A673 (cell line): ENCODE data around the gene MAP3K7CL. TPM values are rescaled to one million over a fixed set of nuclear protein-coding genes. Genes with fewer than 3 reads are reported as not detected.
A peak's percentile ranks its signal among the peaks of the same experiment; 100 is the strongest.

Source experiments
- BruUV-seq: library from RNA; stranded (reverse); fragments of 400-500 nt; replicated peaks from 2 replicates; lab custom pipeline; 2021; lab: Mats Ljungman, UMichigan
- CTCF ChIA-PET: fragments of 300-600 bp; sonication (Branson Sonifier 250); formaldehyde crosslinking; loops from one replicate; lab custom pipeline; 2022; ENCODE audit warnings: antibody characterized with exemption; lab: Charles Lee
- POLR2A ChIA-PET: fragments of 300-600 bp; sonication (Branson Sonifier 250); formaldehyde crosslinking; loops from one replicate; lab custom pipeline; 2022; ENCODE audit warnings: antibody characterized with exemption; ENCODE audit not compliant: low non-redundant PET; lab: Charles Lee
- DNase-seq: peaks from one replicate; pipeline ENCODE4 v3.0.0-alpha.2; 2015; ENCODE audit warnings: low spot score
- H3K27ac ChIP-seq: fragments of 200-600 bp; sonication (generic); 2 replicates; pipeline ENCODE4 v1.5.1; 2016; ENCODE audit warnings: mixed run types, low read depth, mild to moderate bottlenecking, mixed read lengths, antibody characterized with exemption, low read length; ENCODE audit not compliant: poor library complexity, severe bottlenecking
- H3K27me3 ChIP-seq: fragments of 200-600 bp; sonication (generic); replicated peaks from 2 replicates; pipeline ENCODE4 v1.6.1; 2017; ENCODE audit warnings: mixed run types, low read depth, mild to moderate bottlenecking, mixed read lengths, antibody characterized with exemption, low read length; ENCODE audit not compliant: insufficient read depth, poor library complexity
- H3K36me3 ChIP-seq: fragments of 200-600 bp; sonication (generic); 2 replicates; pipeline ENCODE4 v1.6.1; 2016; ENCODE audit warnings: mixed run types, mild to moderate bottlenecking, mixed read lengths, antibody characterized with exemption, low read length; ENCODE audit not compliant: insufficient read depth, poor library complexity, severe bottlenecking
- H3K4me1 ChIP-seq: fragments of 200-600 bp; sonication (generic); 2 replicates; pipeline ENCODE4 v1.6.1; 2017; ENCODE audit warnings: mixed run types, mild to moderate bottlenecking, mixed read lengths, antibody characterized with exemption, low read length; ENCODE audit not compliant: insufficient read depth, poor library complexity, severe bottlenecking
- H3K4me3 ChIP-seq: fragments of 200-600 bp; sonication (generic); 2 replicates; pipeline ENCODE4 v1.5.1; 2016; ENCODE audit warnings: low read depth, mixed run types, mild to moderate bottlenecking, mixed read lengths, low read length; ENCODE audit not compliant: poor library complexity, severe bottlenecking
- H3K9me3 ChIP-seq: fragments of 200-600 bp; sonication (generic); 2 replicates; pipeline ENCODE4 v1.6.1; 2016; ENCODE audit warnings: mixed run types, low read depth, mild to moderate bottlenecking, mixed read lengths, antibody characterized with exemption, low read length; ENCODE audit not compliant: poor library complexity, severe bottlenecking
- CTCF ChIP-seq: fragments of 300-800, 200-600 bp; sonication (generic); conservative IDR thresholded peaks from 2 replicates; pipeline ENCODE4 v1.5.1; 2017; ENCODE audit warnings: low read depth, mild to moderate bottlenecking, antibody characterized with exemption, low read length, moderate library complexity, mixed read lengths
- EZH2 ChIP-seq: fragments of 200-600 bp; sonication (generic); IDR thresholded peaks from 2 replicates; pipeline ENCODE4 v1.6.1; 2017; ENCODE audit warnings: borderline replicate concordance, low read depth, mild to moderate bottlenecking, mixed read lengths, antibody characterized with exemption, low read length; ENCODE audit not compliant: poor library complexity, severe bottlenecking
- intact Hi-C: fragments of 100-400 bp; cut with micrococcal nuclease; formaldehyde crosslinking; loops from one replicate; pipeline ENCODE4 v1.10.0; 2022; ENCODE audit not compliant: unreplicated experiment
- total RNA-seq: library from RNA; stranded (reverse); gene quantifications from 2 replicates; pipeline ENCODE4 v1.2.3, GENCODE V29; 2021

The MAP3K7CL gene
- total RNA-seq, 1 experiment from 2014 or later: 2.2 TPM

DNA sequence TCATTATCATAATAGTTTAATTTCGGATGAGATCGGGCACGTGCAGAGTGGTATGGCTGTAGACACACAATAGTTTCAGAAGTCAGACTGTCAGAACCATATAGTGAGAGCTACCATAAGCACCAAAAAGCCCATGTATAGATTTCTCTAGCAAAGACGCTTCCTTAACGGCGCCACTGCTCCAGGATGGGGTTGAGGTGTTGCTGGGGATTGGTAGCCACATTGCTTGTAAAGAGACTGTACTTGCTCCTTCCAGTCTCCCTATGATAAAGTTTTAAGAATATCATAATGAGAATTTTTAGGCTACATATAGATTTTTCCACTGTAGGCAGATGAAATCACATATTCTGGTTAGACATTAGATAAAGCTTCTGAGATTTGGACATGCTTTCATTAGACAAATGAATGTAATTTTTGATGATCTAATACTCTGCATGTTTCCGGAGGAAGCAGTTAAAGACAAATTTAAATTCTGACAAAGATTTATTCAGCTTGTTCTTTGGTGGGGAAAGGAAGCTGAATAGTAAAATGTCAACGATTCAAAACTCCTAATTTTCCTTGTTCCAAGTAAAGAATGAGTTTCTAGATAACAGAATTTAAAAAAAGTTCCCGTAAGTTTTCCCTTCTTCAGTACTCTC, 77.7 kb downstream of the MAP3K7CL start:
- Histone ChIP-seq H3K4me3 (peak overlapping the region; percentile 19), H3K4me1 (peaks cover 49% of the 10 kb centered on the region), H3K36me3 (no peaks in the 10 kb centered on the region), H3K27ac (peak overlapping the region; percentile 96), H3K27me3 (no peaks in the 10 kb centered on the region), H3K9me3 (peaks cover 14% of the 10 kb centered on the region)
- CTCF ChIA-PET: interaction anchor here (0.6 kb wide), 2 partner anchors 16 to 26 kb away, joined by 9 read pairs; no protein-coding TSS in a partner anchor
- TF ChIP-seq CTCF: no peak
- TF ChIP-seq EZH2: no peak
- POLR2A ChIA-PET: interaction anchor here (0.7 kb wide), 2 partner anchors 9 to 136 kb away, joined by 3 read pairs; no protein-coding TSS in a partner anchor
- intact Hi-C loops: loop anchor here (10.0 kb wide), 1 partner anchor 507 kb away; no protein-coding TSS in a partner anchor
- DNase-seq: peak; percentile 89
- no TSS peak for BruUV-seq

DNA sequence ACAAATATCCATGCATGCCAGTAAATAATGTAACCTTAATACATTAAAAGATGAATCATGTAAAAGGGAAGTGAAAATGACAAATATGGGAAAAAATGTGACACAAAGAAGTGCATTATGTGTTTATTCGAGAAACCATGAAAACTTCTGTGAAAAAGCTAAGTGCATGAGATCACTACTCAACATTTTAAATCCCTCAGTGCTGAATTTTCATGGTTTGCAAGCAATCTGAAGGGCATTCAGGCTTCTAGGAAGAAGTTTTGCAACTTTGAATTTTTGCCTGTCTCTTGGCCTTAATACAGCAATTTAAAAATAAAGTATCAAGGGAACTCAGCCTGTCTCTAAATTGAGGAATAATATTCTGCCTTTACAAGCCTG, 78.2 kb downstream of the MAP3K7CL start:
- CTCF ChIA-PET: no interaction called here
- TF ChIP-seq CTCF (no peak), EZH2 (no peak)
- BruUV-seq: TSS peak; percentile 43

GRCh38 chr21:29209696-29210095, 79.3 kb downstream of the MAP3K7CL start:
- ChIA-PET POLR2A (no interaction called here), CTCF (no interaction called here)
- BruUV-seq: no TSS peak
- TF ChIP-seq CTCF: no peak
- peaks cover 11% of the 10 kb centered on the region for H3K9me3 ChIP-seq
- H3K4me1 ChIP-seq: peaks cover 49% of the 10 kb centered on the region
- no peak overlapping the region for H3K4me3 ChIP-seq
- H3K27me3 ChIP-seq: no peaks in the 10 kb centered on the region
- intact Hi-C loops: loop anchor here (10.0 kb wide), 1 partner anchor 505 kb away; no protein-coding TSS in a partner anchor
- H3K36me3 ChIP-seq: no peaks in the 10 kb centered on the region
- H3K27ac ChIP-seq: peak overlapping the region; percentile 96
- no peak for DNase-seq

More for the DNA sequence above, 78.2 kb downstream of the MAP3K7CL start:
- Histone ChIP-seq H3K4me1 (peaks cover 49% of the 10 kb centered on the region), H3K27ac (peak overlapping the region; percentile 96), H3K4me3 (peak overlapping the region; percentile 19), H3K9me3 (peaks cover 11% of the 10 kb centered on the region), H3K27me3 (no peaks in the 10 kb centered on the region), H3K36me3 (no peaks in the 10 kb centered on the region)
- intact Hi-C loops: loop anchor here (10.0 kb wide), 1 partner anchor 506 kb away; no protein-coding TSS in a partner anchor
- DNase-seq: peak; percentile 91
- POLR2A ChIA-PET: interaction anchor here (0.7 kb wide), 1 partner anchor 136 kb away, joined by 3 read pairs; no protein-coding TSS in a partner anchor
